Muscle layer of colon (tissue), 2 donors: ENCODE results near the gene SLC2A13.

Experiments
- H3K27ac ChIP-seq: one replicate; pipeline ENCODE4 v1.7.0; 2013; ENCODE audit warnings: low read depth, mild to moderate bottlenecking, low read length, moderate library complexity
- H3K27me3 ChIP-seq, 2 donors: one replicate each; pipeline ENCODE4 v1.7.0; 2013; ENCODE audit warnings: low read length in 2 of 2, mild to moderate bottlenecking in 2 of 2; ENCODE audit not compliant: insufficient read depth in 2 of 2, control insufficient read depth in 1 of 2
- H3K36me3 ChIP-seq: one replicate; pipeline ENCODE4 v1.7.0; 2013; ENCODE audit warnings: mild to moderate bottlenecking, low read length; ENCODE audit not compliant: insufficient read depth
- H3K4me1 ChIP-seq: one replicate; pipeline ENCODE4 v1.7.0; 2013; ENCODE audit warnings: mild to moderate bottlenecking, low read length; ENCODE audit not compliant: insufficient read depth
- H3K4me3 ChIP-seq, 2 donors: one replicate each; pipeline ENCODE4 v1.7.0; 2013; ENCODE audit warnings: low read length in 2 of 2, low read depth in 1 of 2, mild to moderate bottlenecking in 1 of 2, moderate library complexity in 1 of 2
- H3K9ac ChIP-seq: one replicate; pipeline ENCODE4 v1.7.0; 2013; ENCODE audit warnings: low read length
- H3K9me3 ChIP-seq: one replicate; pipeline ENCODE4 v1.7.0; 2013; ENCODE audit warnings: mild to moderate bottlenecking, low read length
- donor health status: abdominal sarcoma.
- donor health status: Adenocarcinoma of cecum.

The SLC2A13 gene

GRCh38 chr12:39722504-39722903, 383.4 kb downstream of the SLC2A13 start:
- Histone ChIP-seq H3K9ac (no peak overlapping the region), H3K4me3 (no peak overlapping the region), H3K9me3 (no peaks in the 10 kb centered on the region), H3K27me3 (no peaks in the 10 kb centered on the region), H3K36me3 (no peaks in the 10 kb centered on the region), H3K27ac (no peak overlapping the region), H3K4me1 (no peaks in the 10 kb centered on the region)

DNA sequence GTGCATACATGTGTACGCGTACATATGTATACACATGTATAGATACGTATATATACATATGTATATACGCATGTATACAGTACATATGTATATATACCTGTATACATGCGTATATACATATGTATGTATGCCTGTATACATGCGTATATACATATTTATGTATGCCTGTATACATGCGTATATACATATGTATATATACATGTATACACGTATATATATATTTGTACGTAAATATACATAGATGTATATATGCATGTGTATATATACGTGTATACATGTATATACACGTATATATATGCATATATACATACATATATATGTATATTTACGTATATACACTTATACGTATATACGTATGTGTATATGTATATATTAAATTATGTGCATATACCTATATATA, 392.3 kb downstream of the SLC2A13 start:
- Histone ChIP-seq H3K4me3 (no peak overlapping the region), H3K36me3 (no peaks in the 10 kb centered on the region), H3K27me3 (no peaks in the 10 kb centered on the region), H3K4me1 (no peaks in the 10 kb centered on the region), H3K9ac (no peak overlapping the region), H3K9me3 (no peaks in the 10 kb centered on the region), H3K27ac (no peak overlapping the region)

DNA sequence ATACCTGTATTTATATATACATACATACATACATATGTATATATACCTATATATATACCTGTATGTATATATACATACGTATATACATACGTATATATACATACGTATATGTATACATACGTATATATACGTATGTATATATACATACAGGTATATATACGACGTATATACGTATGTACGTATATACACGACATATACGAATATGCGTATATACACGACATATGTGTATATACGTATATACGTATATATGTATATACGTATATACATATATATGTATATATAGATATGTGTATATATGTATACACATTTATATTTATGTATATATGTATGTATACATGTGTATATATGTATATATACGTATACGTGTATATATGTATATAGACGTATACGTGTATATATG, 393.5 kb downstream of the SLC2A13 start:
- Histone ChIP-seq H3K9ac (no peak overlapping the region), H3K27me3 (no peaks in the 10 kb centered on the region), H3K9me3 (no peaks in the 10 kb centered on the region), H3K4me1 (no peaks in the 10 kb centered on the region), H3K27ac (no peak overlapping the region), H3K4me3 (no peak overlapping the region), H3K36me3 (no peaks in the 10 kb centered on the region)
